Keratinocyte (primary cell): Measurements from ENCODE around the gene FAF2. TPM values are rescaled to one million over a fixed set of nuclear protein-coding genes. Genes with fewer than 3 reads are reported as not detected.
A peak's percentile ranks its signal among the peaks of the same experiment; 100 is the strongest.

ENCODE experiments used
- DNase-seq: peaks from one replicate; pipeline ENCODE4 v3.0.0-alpha.2; 2011; ENCODE audit warnings: low read depth, missing footprints, low spot score
- FAIRE-seq: peaks from 2 replicates; lab custom pipeline; 2011; peaks lifted over from hg19 to GRCh38; lab: Jason Lieb, UNC
- H2AFZ ChIP-seq: 2 replicates; pipeline ENCODE4 v1.6.0; 2012; ENCODE audit warnings: low read length, control low read depth, inconsistent platforms; ENCODE audit not compliant: control insufficient read depth
- H3K27ac ChIP-seq: 2 replicates; pipeline ENCODE4 v1.5.1; 2011; ENCODE audit warnings: low read length; ENCODE audit not compliant: control insufficient read depth, insufficient read depth
- H3K27me3 ChIP-seq: 3 replicates; pipeline ENCODE4 v1.6.0; 2011; ENCODE audit warnings: low read length; ENCODE audit not compliant: control insufficient read depth, insufficient read depth; ENCODE audit errors: extremely low read depth
- H3K36me3 ChIP-seq, 2 experiments: 2 replicates in 1 of 2; 3 replicates in 1 of 2; pipeline ENCODE4 v1.5.1; 2011; ENCODE audit warnings: low read length in 2 of 2, mild to moderate bottlenecking in 1 of 2; ENCODE audit not compliant: control insufficient read depth in 2 of 2, insufficient read depth in 2 of 2; ENCODE audit errors: extremely low read depth in 1 of 2
- H3K4me1 ChIP-seq: 3 replicates; pipeline ENCODE4 v1.5.1; 2011; ENCODE audit warnings: low read length; ENCODE audit not compliant: control insufficient read depth, insufficient read depth; ENCODE audit errors: extremely low read depth
- H3K4me2 ChIP-seq: 3 replicates; pipeline ENCODE4 v1.6.0; 2011; ENCODE audit warnings: low read depth, low read length; ENCODE audit not compliant: control insufficient read depth, insufficient read depth; ENCODE audit errors: extremely low read depth
- H3K4me3 ChIP-seq, 3 experiments: fragments of 200-600 bp in 1 of 3; sonication (generic) in 1 of 3; 2 replicates in 2 of 3; 3 replicates in 1 of 3; pipeline ENCODE4 v1.5.1; 2011 to 2016; ENCODE audit warnings: low read length in 3 of 3, mild to moderate bottlenecking in 3 of 3, control low read depth in 2 of 3, inconsistent platforms in 1 of 3, low read depth in 1 of 3, mixed read lengths in 1 of 3, mixed run types in 1 of 3, moderate library complexity in 1 of 3; ENCODE audit not compliant: control insufficient read depth in 2 of 3, insufficient read depth in 2 of 3; ENCODE audit errors: extremely low read depth in 1 of 3
- H3K79me2 ChIP-seq: 2 replicates; pipeline ENCODE4 v1.6.0; 2012; ENCODE audit warnings: low read length; ENCODE audit not compliant: control insufficient read depth, insufficient read depth
- H3K9ac ChIP-seq: 3 replicates; pipeline ENCODE4 v1.6.0; 2011; ENCODE audit warnings: low read length; ENCODE audit not compliant: control insufficient read depth, insufficient read depth; ENCODE audit errors: extremely low read depth
- H3K9me1 ChIP-seq: 3 replicates; pipeline ENCODE4 v1.6.0; 2011; ENCODE audit warnings: low read length; ENCODE audit not compliant: control insufficient read depth, insufficient read depth; ENCODE audit errors: extremely low read depth
- H3K9me3 ChIP-seq: 2 replicates; pipeline ENCODE4 v1.5.1; 2012; ENCODE audit warnings: low read depth, low read length; ENCODE audit not compliant: control insufficient read depth
- H4K20me1 ChIP-seq: 3 replicates; pipeline ENCODE4 v1.6.0; 2011; ENCODE audit warnings: low read length; ENCODE audit not compliant: control insufficient read depth, insufficient read depth; ENCODE audit errors: extremely low read depth
- CTCF ChIP-seq, 3 experiments: IDR thresholded peaks in 1 of 3; conservative IDR thresholded peaks in 1 of 3; optimal IDR thresholded peaks in 1 of 3; 2 replicates in 2 of 3; 3 replicates in 1 of 3; pipeline versions ENCODE3 to v1.5.1; 2011; ENCODE audit warnings: low read length in 3 of 3, mild to moderate bottlenecking in 3 of 3, moderate library complexity in 2 of 3, control low read depth in 1 of 3, inconsistent platforms in 1 of 3; ENCODE audit not compliant: insufficient read depth in 2 of 3; ENCODE audit errors: extremely low read depth in 1 of 3
- EZH2 ChIP-seq: IDR thresholded peaks from one replicate; pipeline ENCODE4 v1.6.1; 2012; ENCODE audit warnings: inconsistent platforms, mild to moderate bottlenecking, low read length, moderate library complexity
- dilution Hi-C: fragments of 300-500 bp; cut with MboI; formaldehyde crosslinking; loops from one replicate; pipeline ENCODE4 v1.7.0; 2020; ENCODE audit warnings: low sequenced_read_pairs; ENCODE audit not compliant: extremely low pct_ligation_motif_present
- polyA plus RNA-seq, 5 experiments: library from polyadenylated mRNA; depleted of rRNA in 3 of 5; stranded (reverse) in 3 of 5; stranded (forward) in 1 of 5; unstranded in 1 of 5; fragments of >200 nt; gene quantifications; 1 replicate in 1 of 5; 2 replicates in 3 of 5; 3 replicates in 1 of 5; pipeline versions ENCODE4 v1.2.1 to v1.2.3, GENCODE V29; 2011 to 2012; ENCODE audit warnings: missing spikeins in 2 of 5, low read depth in 1 of 5, low replicate concordance in 1 of 5

Gene FAF2
- polyA plus RNA-seq, 1 donor (not counting 4 experiments of a cell fraction or from before 2014, with no cell fraction given), result 52.9 TPM

DNA sequence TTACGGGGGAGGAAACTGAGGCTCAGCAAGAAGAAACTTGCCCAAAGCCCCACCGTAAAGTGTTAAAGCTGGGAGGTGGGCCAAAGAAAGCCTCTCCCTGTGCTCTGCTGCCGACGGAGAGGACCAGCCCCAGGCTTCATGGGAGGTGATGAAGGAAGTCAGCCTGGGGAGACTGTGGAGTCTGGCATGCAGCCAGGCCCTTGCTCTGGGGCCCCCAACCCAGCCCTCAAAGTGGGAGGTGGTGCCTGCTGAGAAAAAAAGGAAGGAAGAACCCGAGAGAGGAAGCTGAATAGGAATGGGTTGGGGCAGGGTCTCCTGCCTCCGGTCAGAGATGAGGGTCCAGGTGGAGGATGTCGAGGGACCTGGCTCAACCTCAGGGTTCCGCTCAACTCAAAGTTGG, 85.2 kb downstream of the FAF2 start:
- Histone ChIP-seq H2AFZ (no peak overlapping the region), H3K4me3 (peak overlapping the region in 1 of 3 experiments; percentile 8), H3K27ac (peak overlapping the region; percentile 98), H4K20me1 (no peaks in the 10 kb centered on the region), H3K9me3 (no peaks in the 10 kb centered on the region), H3K9ac (peak overlapping the region; percentile 1), H3K4me1 (peaks cover 43% of the 10 kb centered on the region), H3K27me3 (no peaks in the 10 kb centered on the region), H3K4me2 (peak overlapping the region; percentile 94), H3K79me2 (peaks cover 36% of the 10 kb centered on the region), H3K36me3 (peaks cover 12 to 28% of the 10 kb centered on the region in 2 experiments), H3K9me1 (peaks cover 7% of the 10 kb centered on the region)
- DNase-seq (no peak), FAIRE-seq (no peak)
- dilution Hi-C loops, result no loop called here
- no peak for TF ChIP-seq EZH2
- no peak for TF ChIP-seq CTCF (optimal IDR thresholded peaks at IDR 0.05 in 1 of 3, IDR thresholded peaks at IDR 0.05 in 1 of 3, conservative IDR thresholded peaks at IDR 0.05 in 1 of 3; ENCODE audit: extremely low read depth in 1 of 3, insufficient read depth in 2 of 3, low read length in 3 of 3)

DNA sequence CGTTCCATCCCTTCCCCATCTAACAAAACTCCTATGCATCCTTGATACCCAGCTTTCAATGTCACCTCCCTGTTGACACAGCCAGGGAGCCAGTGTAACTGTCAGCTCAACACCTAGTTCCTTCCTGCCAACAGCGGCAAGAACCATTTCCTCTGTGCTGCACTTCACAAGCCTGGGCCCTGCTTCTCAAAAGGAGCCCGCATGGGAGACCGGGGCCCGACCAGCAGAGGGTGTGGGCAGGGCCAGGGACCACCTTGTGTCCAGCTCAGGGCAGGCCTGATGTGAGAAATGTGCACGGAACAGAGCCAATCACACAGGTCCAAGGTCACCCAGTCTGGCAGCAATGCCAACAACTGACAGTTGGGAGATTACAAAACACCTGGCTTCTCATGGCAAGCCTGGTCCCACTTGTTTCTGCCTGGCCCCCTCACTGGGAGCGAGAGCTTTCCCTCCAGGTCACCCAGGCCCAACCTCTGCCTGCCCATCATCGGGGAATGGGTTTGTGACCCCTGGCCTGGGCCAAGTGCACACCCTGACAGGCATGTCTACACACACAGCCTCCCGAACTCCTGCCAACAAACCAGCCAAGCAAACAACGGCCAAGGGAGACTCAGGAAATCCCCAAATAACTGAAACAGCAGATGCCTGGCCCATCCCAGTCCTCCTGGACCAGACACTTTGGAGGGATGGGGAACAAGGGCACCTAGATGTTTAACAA, 85.9 kb downstream of the FAF2 start:
- Histone ChIP-seq H3K9me3 (no peaks in the 10 kb centered on the region), H3K4me3 (peak overlapping the region in 1 of 3 experiments; percentile 18), H3K36me3 (peaks cover 8 to 25% of the 10 kb centered on the region in 2 experiments), H3K4me1 (peaks cover 40% of the 10 kb centered on the region), H2AFZ (no peak overlapping the region), H3K79me2 (peaks cover 36% of the 10 kb centered on the region), H3K9ac (peak overlapping the region; percentile 35), H3K9me1 (peaks cover 4% of the 10 kb centered on the region), H4K20me1 (no peaks in the 10 kb centered on the region), H3K27ac (peak overlapping the region; percentile 98), H3K4me2 (peak overlapping the region; percentile 94), H3K27me3 (no peaks in the 10 kb centered on the region)
- dilution Hi-C loops, result no loop called here
- no peak for DNase-seq
- FAIRE-seq, result no peak
- TF ChIP-seq EZH2 (no peak), CTCF (optimal IDR thresholded peaks at IDR 0.05 in 1 of 3, IDR thresholded peaks at IDR 0.05 in 1 of 3, conservative IDR thresholded peaks at IDR 0.05 in 1 of 3; ENCODE audit: extremely low read depth in 1 of 3, insufficient read depth in 2 of 3, low read length in 3 of 3) (no peak)
